ENCODE results near the gene EML3.

DNA sequence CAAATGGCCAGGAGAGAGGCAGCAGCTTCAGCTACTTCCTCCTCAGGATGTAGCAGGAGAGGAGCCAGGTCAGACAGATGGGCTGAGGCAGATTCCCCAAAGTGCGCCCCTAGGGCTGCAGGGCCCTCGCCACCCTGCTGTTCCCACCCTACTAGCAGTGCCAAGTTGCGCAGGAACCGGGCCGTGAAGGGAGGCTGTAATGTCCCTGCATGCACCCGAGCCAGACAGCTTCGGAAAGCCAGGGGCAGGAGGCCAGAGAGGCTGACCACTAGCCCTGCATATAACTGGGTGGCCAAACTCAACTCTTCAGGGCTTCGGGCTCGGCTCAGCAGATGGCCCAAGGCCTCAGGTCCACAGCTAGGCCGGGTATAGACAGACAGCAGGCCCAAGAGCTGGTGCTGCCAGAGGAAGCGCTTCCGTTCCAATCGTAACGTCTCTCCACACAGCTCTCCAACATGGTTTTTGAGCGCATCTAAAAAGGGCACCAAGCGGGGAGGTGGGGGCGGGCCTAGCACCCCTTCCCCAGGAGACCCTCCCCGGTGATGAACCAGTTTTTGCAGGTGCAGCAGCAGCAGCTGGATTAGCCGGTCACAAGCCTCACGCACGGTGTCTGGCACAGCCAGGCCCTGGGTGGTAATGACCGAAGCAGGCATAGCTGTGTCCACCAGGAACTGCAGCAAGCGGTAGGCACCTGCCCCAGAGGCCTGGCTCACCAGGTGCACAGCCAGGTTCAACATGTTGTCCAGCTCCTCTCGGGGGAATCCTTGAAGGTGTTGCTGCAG, 35.8 kb upstream of the EML3 start:
- no peak for TF ChIP-seq POLR2A (IDR thresholded peaks at IDR 0.05)
- TF ChIP-seq, protein P1, sequence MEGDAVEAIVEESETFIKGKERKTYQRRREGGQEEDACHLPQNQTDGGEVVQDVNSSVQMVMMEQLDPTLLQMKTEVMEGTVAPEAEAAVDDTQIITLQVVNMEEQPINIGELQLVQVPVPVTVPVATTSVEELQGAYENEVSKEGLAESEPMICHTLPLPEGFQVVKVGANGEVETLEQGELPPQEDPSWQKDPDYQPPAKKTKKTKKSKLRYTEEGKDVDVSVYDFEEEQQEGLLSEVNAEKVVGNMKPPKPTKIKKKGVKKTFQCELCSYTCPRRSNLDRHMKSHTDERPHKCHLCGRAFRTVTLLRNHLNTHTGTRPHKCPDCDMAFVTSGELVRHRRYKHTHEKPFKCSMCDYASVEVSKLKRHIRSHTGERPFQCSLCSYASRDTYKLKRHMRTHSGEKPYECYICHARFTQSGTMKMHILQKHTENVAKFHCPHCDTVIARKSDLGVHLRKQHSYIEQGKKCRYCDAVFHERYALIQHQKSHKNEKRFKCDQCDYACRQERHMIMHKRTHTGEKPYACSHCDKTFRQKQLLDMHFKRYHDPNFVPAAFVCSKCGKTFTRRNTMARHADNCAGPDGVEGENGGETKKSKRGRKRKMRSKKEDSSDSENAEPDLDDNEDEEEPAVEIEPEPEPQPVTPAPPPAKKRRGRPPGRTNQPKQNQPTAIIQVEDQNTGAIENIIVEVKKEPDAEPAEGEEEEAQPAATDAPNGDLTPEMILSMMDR (IDR thresholded peaks at IDR 0.05), result no peak
